Stimulated activated naive CD4-positive, alpha-beta T cell (primary cell): ENCODE data around the gene BAIAP2.
A peak's percentile ranks its signal among the peaks of the same experiment; 100 is the strongest.

Experiments
- DNase-seq, 6 experiments: peaks; one replicate each; lab custom pipeline; 2025; lab: John Stamatoyannopoulos, UW

Gene BAIAP2

DNA sequence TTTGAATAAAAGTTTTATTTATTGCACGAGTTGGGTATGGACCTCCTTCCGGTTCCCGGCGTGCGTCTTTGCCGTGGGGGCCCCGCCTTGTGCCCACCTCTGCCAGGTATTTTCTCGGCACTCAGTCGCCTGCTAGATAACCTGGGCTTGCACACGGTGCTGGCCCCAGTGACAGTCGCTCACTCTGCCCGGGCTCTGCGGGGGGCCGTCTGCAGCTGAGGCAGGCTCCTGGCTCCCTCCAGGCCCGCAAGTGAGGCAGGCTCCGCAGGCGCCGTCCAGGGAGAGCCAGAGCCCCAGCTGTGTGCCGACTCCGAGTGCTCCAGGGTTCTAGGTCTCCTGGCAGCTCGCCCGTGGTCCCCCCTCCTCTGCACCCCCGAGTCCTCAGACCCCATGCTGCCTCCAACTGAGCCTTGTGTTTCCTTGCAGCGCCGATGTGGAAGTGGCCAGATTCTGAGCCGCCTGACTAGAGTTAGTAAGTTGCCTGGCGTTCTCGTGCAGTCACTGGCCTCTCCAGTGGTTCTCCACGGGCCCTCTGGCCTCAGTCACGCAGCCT is 75.6 kb downstream of the BAIAP2 start:
- DNase-seq = no peak

GRCh38 chr17:81111066-81111465 is 76.1 kb downstream of the BAIAP2 start:
- no peak for DNase-seq

DNA sequence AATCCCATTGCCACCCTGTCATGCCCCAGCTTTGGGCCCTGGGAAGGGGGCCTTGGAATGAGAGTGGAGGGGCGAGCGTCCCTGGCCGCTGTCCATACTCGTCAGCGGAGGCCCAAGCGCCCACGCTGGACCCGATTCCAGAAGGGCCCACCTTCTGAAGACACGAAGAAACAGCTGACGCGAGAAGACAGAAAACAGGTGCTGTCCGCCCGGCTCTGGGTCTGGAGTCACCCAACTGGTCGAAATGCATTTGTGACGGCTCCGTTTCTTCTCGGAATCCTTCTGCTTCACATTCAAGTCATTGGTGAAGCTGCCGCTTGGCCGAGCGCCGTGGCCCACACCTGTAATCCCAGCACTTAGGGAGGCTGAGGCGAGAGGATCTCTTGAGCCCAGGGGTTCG is 77.5 kb downstream of the BAIAP2 start:
- no peak for DNase-seq

- DNase-seq = no peak
These were observed 78.3 kb downstream of the BAIAP2 start for GRCh38 chr17:81113158-81113724.

GRCh38 chr17:81114351-81115093 is 79.6 kb downstream of the BAIAP2 start:
- no peak for DNase-seq

DNA sequence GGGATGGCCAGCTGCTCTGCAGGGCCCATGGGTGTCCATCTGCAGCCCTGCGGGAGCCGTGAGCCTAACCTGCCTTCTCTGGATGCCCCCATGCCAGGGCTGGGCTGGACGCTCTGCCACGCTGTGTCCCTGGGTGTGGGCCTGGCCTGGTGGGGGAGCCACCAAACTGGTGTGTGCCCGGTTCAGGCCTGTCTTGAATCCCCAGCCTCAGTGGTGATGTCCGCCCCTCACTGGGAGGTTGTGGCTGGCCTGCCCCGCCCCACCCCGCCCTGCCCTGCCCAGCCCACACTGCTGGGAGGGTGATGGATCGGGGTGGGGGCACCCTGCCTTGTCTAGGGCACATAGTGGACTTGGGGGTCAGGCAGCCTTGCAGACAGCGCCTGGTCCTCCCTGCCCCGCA is 80.3 kb downstream of the BAIAP2 start:
- DNase-seq = no peak

GRCh38 chr17:81115749-81116464 is 81.0 kb downstream of the BAIAP2 start:
- no peak for DNase-seq

DNA sequence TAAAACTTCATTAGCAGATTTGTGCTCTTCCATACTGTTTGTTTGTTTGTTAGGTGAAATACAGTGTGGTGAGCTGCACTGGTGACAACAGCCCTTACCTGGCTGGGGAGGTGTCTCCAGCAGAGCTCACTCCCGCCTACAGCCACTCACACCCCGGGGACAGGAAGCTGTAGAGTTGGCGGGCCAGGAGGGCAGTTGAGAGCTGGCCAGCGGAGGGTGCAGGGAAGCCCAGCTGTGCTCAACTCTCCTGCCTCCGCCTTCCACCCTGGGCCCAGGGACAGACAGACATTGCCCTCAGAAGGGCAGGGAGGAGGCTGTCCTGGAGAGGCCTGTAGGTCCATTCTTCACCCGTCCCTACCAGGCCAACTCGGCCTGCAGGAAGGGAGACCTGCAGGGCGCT is 81.8 kb downstream of the BAIAP2 start:
- DNase-seq = no peak

GRCh38 chr17:81117672-81118198 is 82.8 kb downstream of the BAIAP2 start:
- DNase-seq = no peak

DNA sequence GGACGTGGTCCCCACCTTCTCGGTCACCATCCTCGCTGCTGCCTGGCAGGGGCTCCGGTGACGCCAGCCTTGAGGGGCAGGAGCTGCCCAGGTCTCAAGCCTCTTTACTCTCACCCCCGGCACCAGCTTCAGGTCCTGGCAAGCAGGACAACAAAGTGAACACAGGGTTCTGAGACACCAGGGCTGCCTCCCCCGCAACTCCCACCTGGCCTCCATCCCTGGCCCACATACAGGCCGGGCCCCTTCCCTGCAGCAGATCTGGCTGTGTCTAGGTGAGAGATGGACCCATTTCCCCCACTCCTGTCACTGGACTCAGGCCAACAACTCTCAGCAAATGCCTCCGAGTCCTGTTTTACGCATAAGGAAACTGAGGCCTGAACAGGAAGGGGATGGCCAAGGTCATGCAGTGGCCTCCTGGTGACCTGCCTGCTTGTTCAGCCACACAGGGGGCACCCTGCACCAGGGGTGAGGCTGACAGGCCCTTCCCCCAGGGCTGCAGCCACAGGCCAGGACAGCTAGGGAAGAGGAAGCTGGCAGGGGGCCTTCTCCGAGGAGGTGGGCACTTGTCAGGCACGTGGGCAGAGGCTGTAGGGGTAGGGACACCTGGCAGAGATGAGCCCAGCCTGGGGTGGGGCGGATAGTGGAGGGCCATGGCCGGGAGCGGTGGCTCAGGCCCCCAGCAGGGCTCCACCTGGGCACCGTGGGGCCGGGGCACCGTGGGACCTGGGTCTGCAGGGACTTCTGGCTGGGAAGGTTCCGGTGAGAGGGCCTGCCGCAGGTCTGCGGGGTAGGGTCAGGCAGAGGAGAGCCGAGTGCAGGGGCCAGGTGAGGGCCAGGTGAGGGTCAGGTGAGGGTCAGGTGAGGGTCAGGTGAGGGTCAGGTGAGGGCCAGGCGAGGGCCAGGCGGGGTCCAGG is 83.6 kb downstream of the BAIAP2 start:
- no peak for DNase-seq

GRCh38 chr17:81119223-81120148 is 84.5 kb downstream of the BAIAP2 start:
- DNase-seq = peak; percentile 58 to 88 (median 78)

GRCh38 chr17:81120149-81120484 is 85.2 kb downstream of the BAIAP2 start:
- no peak for DNase-seq

DNA sequence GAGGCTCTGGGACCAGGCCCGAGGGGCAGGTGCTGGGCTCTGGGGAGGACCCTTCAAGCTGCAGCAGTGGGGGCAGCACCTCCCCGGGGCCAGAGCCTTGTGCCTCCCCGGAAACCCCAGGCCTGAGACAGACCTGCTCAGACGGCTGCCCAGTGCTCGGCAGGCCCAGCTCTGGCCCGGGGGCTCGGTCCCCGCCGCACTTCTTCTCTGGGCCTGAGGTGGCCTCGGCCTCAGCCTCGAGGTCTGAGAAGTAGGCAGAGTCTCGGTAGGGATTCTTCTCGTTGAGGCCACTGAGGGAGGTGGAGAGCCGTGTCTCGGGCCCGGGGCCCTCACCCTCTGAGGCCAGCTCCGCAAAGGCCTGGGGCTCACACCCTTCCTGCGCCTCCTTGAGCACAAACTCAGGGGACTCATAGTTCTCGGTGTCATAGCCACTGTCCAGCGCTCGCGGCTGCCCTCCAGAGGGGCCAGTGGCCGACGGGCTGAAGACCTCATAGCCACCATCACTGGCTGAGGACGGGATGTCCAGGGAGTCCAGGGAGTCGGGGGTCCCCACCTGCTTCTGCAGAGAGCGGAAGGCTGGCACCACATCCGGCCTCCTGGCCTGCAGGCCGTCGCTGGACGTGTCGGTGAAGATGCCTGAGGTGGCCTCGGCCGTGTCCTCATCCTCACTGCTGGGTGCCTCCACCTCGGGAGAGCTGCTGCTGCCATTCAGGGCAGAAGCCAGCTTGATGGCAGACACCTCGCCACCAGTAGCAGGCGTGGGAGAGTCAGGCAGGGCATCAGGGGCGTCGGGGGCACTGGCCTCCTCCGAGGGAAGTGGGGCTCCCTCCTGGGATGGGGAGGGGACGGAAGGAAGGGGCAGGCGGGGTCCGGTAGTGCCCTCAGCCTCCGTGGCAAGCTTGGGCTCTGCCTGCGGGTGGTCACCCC is 86.0 kb downstream of the BAIAP2 start:
- DNase-seq = no peak

GRCh38 chr17:81121841-81122733 is 87.1 kb downstream of the BAIAP2 start:
- DNase-seq = no peak

DNA sequence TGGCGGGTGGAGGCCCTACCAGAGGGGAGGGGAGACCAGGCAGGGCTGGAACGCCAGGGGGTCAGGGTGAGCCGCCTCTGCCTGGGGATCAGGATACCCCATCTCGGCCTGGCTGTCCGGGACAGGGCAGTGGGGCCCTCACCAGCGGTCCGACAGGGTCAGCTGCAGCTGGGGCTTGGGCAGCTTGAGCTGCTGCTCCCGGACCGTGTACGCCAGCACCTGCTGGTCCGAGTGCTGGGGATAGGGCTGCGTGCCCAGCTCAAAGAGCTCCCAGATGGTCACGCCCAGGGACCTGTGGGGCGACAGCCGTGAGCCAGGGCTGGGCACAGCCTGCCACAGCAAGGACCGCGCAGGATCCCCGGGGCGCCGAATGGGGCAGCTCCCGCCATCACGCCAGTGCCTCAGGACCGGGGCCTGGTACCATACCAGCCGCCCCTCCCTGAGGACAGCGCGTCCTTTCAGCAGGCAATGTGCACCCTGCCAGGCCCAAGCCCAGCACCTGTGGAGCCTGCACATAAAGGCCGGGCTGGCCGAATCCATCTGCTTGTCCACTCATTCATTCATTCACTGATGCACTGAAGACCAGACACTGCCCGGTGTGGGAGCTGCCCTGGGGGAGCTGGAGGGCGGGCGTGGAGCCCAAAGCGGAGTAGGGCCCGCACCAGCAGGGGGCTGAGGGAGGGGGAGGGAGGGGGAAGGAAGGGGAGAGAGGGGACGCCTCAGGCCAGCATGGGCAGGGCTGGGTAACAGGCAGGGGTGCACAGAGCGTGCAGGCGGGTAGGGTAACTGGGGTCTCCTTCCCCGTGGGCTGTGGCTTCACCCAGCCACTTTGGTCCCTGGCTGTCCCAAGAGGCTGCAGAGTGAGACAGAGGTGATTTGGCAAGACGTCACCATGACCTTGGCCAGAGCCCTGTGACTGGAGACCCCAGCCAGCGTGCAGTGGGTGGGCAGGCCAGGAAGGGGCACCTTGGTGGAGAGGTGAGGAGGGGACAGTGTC is 88.4 kb downstream of the BAIAP2 start:
- no peak for DNase-seq

DNA sequence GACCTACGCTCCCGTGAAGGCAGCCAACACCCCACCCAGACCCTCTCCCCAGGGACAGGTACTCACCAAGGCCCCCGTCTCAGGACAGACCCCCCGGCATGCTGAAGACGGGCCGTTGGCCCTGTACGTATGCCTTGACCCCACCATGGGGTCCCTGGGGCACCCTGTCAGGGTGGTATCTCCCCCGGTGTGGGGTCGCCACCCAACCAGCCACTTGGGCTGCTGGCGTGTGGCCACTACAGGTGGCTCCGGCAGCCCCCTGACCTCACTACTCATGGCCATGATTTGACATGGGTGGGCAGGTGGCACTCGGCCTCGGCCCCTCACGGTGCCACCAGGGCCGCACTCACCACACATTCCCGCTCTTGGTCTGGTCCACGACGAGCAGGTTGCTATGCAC is 89.4 kb downstream of the BAIAP2 start:
- DNase-seq = no peak

DNA sequence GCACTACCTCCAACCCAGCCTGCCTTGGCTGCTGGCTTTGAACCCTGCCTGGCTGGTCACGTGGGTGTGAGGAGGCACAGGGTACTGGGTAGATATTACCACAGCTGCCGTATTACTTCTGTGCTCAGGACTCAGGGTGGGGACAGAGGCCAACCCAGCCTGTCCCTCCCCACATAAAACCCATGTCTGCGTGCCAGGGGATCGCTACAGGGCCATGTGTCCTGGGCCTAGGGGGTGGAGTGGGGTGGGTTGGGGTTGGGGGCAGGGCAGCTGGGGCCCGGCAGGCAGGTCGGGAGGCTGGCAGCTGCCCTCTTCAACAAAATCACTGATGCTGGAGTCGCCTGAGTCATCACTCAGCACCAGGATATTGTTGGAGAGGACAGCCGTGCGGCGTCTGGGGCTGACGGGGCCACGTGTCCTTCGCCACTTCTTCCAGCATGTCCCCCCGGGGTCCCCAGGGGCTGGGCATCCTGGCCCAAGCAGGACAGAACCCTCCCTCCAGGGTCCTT is 90.7 kb downstream of the BAIAP2 start:
- DNase-seq = no peak
